KMS-11 (cell line): ENCODE data around the gene MYL4.
"Not testable (repeated sequence)": the region's sequence is repeated elsewhere in the genome, so short reads cannot be mapped to it uniquely, and the experiment has no call there.

Experiments
- H2AFZ ChIP-seq: fragments of 200-600 bp; sonication (generic); 2 replicates; pipeline ENCODE4 v1.6.1; 2016; ENCODE audit warnings: antibody characterized with exemption, mixed run types, low read depth
- H3K27ac ChIP-seq: fragments of 200-600 bp; sonication (generic); 2 replicates; pipeline ENCODE4 v1.6.1; 2016; ENCODE audit warnings: mild to moderate bottlenecking, mixed run types
- H3K27me3 ChIP-seq: fragments of 200-600 bp; sonication (generic); 2 replicates; pipeline ENCODE4 v1.6.1; 2017; ENCODE audit warnings: mild to moderate bottlenecking, low read depth, mixed run types, moderate library complexity; ENCODE audit not compliant: insufficient read depth
- H3K36me3 ChIP-seq: fragments of 200-600 bp; sonication (generic); 2 replicates; pipeline ENCODE4 v1.6.1; 2017; ENCODE audit warnings: mild to moderate bottlenecking, mixed run types; ENCODE audit not compliant: insufficient read depth
- H3K4me1 ChIP-seq: fragments of 200-600 bp; sonication (generic); 2 replicates; pipeline ENCODE4 v1.6.1; 2016; ENCODE audit warnings: mild to moderate bottlenecking, low read depth, mixed run types; ENCODE audit not compliant: poor library complexity, severe bottlenecking
- H3K4me2 ChIP-seq: fragments of 200-600 bp; sonication (generic); 2 replicates; pipeline ENCODE4 v1.7.0; 2016; ENCODE audit warnings: mild to moderate bottlenecking, mixed run types
- H3K4me3 ChIP-seq: fragments of 200-600 bp; sonication (generic); IDR thresholded peaks from 2 replicates; pipeline ENCODE4 v1.6.1; 2017; ENCODE audit warnings: low read depth, low read length, mixed read lengths; ENCODE audit not compliant: insufficient read depth
- H3K79me2 ChIP-seq: fragments of 200-600 bp; sonication (generic); 2 replicates; pipeline ENCODE4 v1.6.1; 2016; ENCODE audit warnings: low read depth, mixed run types; ENCODE audit not compliant: insufficient read depth
- H3K9ac ChIP-seq: fragments of 200-600 bp; sonication (generic); 2 replicates; pipeline ENCODE4 v1.6.1; 2016; ENCODE audit warnings: mild to moderate bottlenecking, mixed run types
- H4K20me1 ChIP-seq: fragments of 200-600 bp; sonication (generic); 2 replicates; pipeline ENCODE4 v1.6.1; 2016; ENCODE audit warnings: mild to moderate bottlenecking, mixed run types; ENCODE audit not compliant: insufficient read depth
- TF ChIP-seq, protein P1 (sequence below): fragments of 200-600 bp; sonication (generic); conservative IDR thresholded peaks from 2 replicates; pipeline ENCODE4 v1.6.1; 2017; ENCODE audit warnings: low read depth, mild to moderate bottlenecking, antibody characterized with exemption, low read length, moderate library complexity, mixed read lengths

Gene MYL4

DNA sequence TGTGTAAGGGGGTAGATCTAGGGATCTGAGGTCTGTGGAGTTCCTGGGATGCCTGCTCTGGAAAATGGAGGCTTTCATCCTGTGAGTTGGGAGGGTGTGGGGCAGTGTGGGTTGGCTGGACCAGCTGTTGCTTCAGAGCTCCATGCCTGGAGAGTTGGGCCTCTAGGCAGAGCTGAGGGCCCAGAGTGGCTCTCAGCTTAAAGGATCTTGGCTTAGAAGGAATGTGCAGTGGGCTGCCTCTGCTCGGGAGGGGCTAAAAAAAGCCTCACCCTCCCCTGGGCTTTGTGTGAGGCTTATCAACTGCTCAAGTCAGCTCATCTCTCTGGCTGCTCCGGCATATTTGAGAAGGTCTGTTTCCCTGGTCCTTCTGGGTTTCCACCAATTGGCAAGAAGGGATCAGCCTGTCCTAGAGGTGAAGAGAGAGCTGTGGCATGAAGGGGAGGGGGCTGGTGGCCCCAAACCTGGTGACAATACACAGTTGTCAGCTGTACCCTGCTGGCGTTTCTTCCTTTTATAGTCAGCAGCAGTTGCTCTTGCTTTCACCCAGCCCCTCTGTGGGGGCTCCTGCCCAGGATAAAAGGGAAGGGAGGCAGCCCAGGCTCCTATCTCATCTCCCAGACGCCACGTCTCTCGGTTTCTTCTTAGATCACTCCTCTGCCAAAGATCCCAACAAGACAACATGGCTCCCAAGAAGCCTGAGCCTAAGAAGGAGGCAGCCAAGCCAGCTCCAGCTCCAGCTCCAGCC, at the start of gene MYL4:
TSS of gene MYL4 (plus strand) at position 605 of the 745 bp plus-strand sequence. CDS start at position 680, 75 bp downstream.
- TF ChIP-seq, protein P1, sequence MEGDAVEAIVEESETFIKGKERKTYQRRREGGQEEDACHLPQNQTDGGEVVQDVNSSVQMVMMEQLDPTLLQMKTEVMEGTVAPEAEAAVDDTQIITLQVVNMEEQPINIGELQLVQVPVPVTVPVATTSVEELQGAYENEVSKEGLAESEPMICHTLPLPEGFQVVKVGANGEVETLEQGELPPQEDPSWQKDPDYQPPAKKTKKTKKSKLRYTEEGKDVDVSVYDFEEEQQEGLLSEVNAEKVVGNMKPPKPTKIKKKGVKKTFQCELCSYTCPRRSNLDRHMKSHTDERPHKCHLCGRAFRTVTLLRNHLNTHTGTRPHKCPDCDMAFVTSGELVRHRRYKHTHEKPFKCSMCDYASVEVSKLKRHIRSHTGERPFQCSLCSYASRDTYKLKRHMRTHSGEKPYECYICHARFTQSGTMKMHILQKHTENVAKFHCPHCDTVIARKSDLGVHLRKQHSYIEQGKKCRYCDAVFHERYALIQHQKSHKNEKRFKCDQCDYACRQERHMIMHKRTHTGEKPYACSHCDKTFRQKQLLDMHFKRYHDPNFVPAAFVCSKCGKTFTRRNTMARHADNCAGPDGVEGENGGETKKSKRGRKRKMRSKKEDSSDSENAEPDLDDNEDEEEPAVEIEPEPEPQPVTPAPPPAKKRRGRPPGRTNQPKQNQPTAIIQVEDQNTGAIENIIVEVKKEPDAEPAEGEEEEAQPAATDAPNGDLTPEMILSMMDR: no peak
- H3K9ac ChIP-seq: no peak within 1 kb of the TSS
- H2AFZ ChIP-seq: no peak within 1 kb of the TSS

DNA sequence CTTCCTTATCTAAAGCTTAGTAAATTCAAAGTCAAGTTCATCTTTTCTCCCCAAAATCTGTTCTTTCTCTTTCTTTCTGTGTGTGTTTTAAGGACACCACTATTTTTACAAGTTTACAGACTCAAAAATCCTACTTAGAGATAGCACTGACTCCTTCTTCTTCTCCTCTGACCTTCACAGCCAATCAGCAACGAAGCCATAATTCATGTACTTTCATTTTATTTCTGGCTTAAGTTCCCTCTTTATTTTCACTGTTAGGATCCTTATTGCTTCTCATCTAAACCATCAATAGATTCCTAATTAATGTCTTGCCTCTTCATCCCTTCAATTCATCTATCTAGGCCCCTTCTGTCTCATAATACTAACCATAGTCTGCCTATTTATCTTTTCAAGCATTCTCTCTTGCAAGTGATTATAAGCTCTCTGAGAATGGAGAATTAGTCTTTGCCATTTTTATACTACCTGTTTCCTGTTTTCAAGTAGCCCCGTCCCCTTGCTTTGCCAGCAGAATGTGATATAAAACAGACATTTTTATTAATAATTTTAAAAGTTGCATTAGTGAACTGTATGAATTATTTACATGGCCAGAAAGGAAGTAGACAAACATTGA, 47.0 kb upstream of the MYL4 start:
- Histone ChIP-seq H3K27me3 (no peaks in the 10 kb centered on the region), H3K9ac (no peak overlapping the region), H3K4me1 (peaks cover 30% of the 10 kb centered on the region), H3K27ac (no peak overlapping the region), H2AFZ (no peak overlapping the region), H3K79me2 (peaks cover 3% of the 10 kb centered on the region; the same call in 1 of the 2 replicates), H4K20me1 (no peaks in the 10 kb centered on the region), H3K36me3 (no peaks in the 10 kb centered on the region), H3K4me3 (no peak overlapping the region), H3K4me2 (no peak overlapping the region)
- TF ChIP-seq, protein P1: no peak

More for the DNA sequence above, at the start of gene MYL4:
- Histone ChIP-seq H4K20me1 (no peaks in the 10 kb centered on the region), H3K79me2 (no peaks in the 10 kb centered on the region), H3K4me2 (no peak within 1 kb of the TSS), H3K4me3 (no peak within 1 kb of the TSS), H3K27ac (no peak within 1 kb of the TSS), H3K36me3 (no peaks in the 10 kb centered on the region), H3K27me3 (no peaks in the 10 kb centered on the region), H3K4me1 (peaks cover 53% of the 10 kb centered on the region)

DNA sequence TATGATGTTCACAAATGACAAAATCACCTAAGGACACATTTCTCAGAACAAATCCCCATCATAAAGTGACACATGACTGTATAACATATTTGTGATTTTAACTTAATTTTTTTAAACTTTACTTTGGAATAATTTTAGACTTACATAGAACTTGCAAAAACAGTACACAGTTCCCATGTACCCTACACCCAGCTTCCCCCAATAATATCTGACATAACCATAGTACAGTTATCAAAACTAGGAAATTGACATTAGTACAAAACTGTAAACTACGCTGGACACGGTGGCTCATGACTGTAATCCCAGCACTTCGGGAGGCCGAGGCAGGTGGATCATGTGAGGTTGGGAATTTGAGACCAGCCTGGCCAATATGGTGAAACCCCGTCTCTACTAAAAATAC, 44.9 kb upstream of the MYL4 start:
- H3K27ac ChIP-seq: no peak overlapping the region
- no peak overlapping the region for H3K9ac ChIP-seq
- no peak overlapping the region for H3K4me2 ChIP-seq
- peaks cover 40% of the 10 kb centered on the region for H3K4me1 ChIP-seq
- H3K27me3 ChIP-seq: no peaks in the 10 kb centered on the region
- H3K36me3 ChIP-seq: peaks cover 5% of the 10 kb centered on the region; the same call in 1 of the 2 replicates
- TF ChIP-seq, protein P1: no peak
- H4K20me1 ChIP-seq: no peaks in the 10 kb centered on the region
- no peak overlapping the region for H3K4me3 ChIP-seq
- H2AFZ ChIP-seq: no peak overlapping the region
- H3K79me2 ChIP-seq: peaks cover 3% of the 10 kb centered on the region; the same call in 1 of the 2 replicates

DNA sequence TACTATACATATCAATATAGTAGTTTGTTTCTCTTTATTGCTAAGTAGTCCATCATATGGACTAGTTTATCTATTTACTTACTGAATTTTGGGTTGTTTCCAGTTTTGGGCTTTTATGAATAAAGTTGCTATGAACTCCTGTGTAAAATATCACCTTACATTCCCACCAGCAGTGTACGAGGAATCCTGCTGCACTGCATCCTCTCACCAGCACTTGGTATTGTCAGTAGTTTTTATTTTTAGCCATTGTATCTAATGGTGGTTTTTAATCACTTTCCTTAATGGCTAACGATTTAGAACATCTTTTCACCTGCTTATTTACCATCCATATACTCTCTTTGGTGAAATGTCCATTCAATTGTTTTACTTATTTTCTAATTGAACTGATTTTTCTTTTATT, 44.0 kb upstream of the MYL4 start:
- peaks cover 3% of the 10 kb centered on the region; the same call in 1 of the 2 replicates for H3K79me2 ChIP-seq
- H3K9ac ChIP-seq: no peak overlapping the region
- no peaks in the 10 kb centered on the region for H4K20me1 ChIP-seq
- peaks cover 40% of the 10 kb centered on the region for H3K4me1 ChIP-seq
- 0 out of 2 replicates have a peak overlapping the region, but pooled peaks have one; percentile 5 for H3K27ac ChIP-seq
- H3K4me2 ChIP-seq: peak overlapping the region; percentile 67
- no peak overlapping the region for H3K4me3 ChIP-seq
- H3K27me3 ChIP-seq: no peaks in the 10 kb centered on the region
- TF ChIP-seq, protein P1: no peak
- peaks cover 5% of the 10 kb centered on the region; the same call in 1 of the 2 replicates for H3K36me3 ChIP-seq
- no peak overlapping the region for H2AFZ ChIP-seq

DNA sequence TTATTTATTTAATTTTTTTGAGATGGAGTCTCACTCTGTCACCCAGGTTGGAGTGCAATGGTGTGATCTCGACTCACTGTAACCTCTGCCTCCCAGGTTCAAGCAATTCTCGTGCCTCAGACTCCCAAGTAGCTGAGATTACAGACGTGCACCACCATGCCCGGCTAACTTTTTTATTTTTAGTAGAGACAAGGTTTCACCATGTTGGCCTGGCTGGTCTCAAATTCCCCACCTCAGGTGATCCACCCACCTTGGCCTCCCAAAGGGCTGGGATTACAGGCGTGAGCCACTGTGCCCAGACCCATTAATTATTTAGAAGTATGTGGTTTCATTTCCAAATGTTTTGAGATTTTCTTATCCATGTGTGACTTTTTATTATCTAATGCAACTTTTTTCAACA, 42.3 kb upstream of the MYL4 start:
- peaks cover 17% of the 10 kb centered on the region; the same call in 1 of the 2 replicates for H3K79me2 ChIP-seq
- not testable (repeated sequence) for H4K20me1 ChIP-seq, H3K9ac ChIP-seq, H2AFZ ChIP-seq, H3K36me3 ChIP-seq, H3K27ac ChIP-seq, H3K4me3 ChIP-seq, H3K27me3 ChIP-seq
- H3K4me1 ChIP-seq: peaks cover 40% of the 10 kb centered on the region
- 0 out of 2 replicates have a peak overlapping the region, but pooled peaks have one; percentile 67 for H3K4me2 ChIP-seq

DNA sequence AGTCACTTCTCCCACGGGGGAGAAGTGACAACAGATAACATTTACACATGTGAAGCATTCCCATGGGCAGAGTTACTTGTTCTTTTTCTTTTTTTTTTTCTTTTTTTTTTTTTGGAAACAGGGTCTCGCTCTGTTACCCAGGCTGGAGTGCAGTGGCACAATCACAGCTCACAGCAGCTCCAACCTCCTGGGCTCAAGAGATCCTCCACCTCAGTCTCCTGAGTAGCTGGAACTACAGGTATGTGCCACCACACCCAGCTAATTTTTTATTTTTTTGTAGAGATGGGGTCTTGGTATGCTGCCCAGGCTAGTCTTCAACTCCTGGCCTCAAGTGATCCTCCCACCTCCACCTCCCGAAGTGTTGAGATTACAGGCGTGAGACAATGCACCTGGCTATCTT, 40.3 kb upstream of the MYL4 start:
- H3K4me1 ChIP-seq: peaks cover 55% of the 10 kb centered on the region
- H3K36me3 ChIP-seq, H3K9ac ChIP-seq, H3K27ac ChIP-seq, H3K27me3 ChIP-seq, H4K20me1 ChIP-seq, H3K4me3 ChIP-seq, H2AFZ ChIP-seq, H3K4me2 ChIP-seq: not testable (repeated sequence)
- peaks cover 29% of the 10 kb centered on the region for H3K79me2 ChIP-seq
